ENCODE data around the gene ANKRD30B.
"Not testable (repeated sequence)": the region's sequence is repeated elsewhere in the genome, so short reads cannot be mapped to it uniquely, and the experiment has no call there.

Gene ANKRD30B

GRCh38 chr18:14851533-14851932 lies 103.6 kb downstream of the ANKRD30B start:
- not testable (repeated sequence) for DNase-seq (ENCODE audit: low read depth in 2 of 2)

- DNase-seq (ENCODE audit: low read depth in 2 of 2), result not testable (repeated sequence)
These were observed 107.7 kb downstream of the ANKRD30B start for GRCh38 chr18:14855634-14856033.

- not testable (repeated sequence) for DNase-seq (ENCODE audit: low read depth in 2 of 2)
These were observed 108.3 kb downstream of the ANKRD30B start for GRCh38 chr18:14856256-14856655.

GRCh38 chr18:14858514-14858913 lies 110.5 kb downstream of the ANKRD30B start:
- DNase-seq (ENCODE audit: low read depth in 2 of 2), result not testable (repeated sequence)

- not testable (repeated sequence) for DNase-seq (ENCODE audit: low read depth in 2 of 2)
These were observed 112.0 kb downstream of the ANKRD30B start for GRCh38 chr18:14859995-14860394.

- DNase-seq (ENCODE audit: low read depth in 2 of 2), result not testable (repeated sequence)
These were observed 118.5 kb downstream of the ANKRD30B start for GRCh38 chr18:14866426-14866825.

GRCh38 chr18:14867988-14868387 lies 120.0 kb downstream of the ANKRD30B start:
- DNase-seq (ENCODE audit: low read depth in 2 of 2), result not testable (repeated sequence)

GRCh38 chr18:14868825-14869224 lies 120.9 kb downstream of the ANKRD30B start:
- DNase-seq (ENCODE audit: low read depth in 2 of 2), result not testable (repeated sequence)

- DNase-seq (ENCODE audit: low read depth in 2 of 2), result not testable (repeated sequence)
These were observed 130.9 kb downstream of the ANKRD30B start for GRCh38 chr18:14878826-14879225.

GRCh38 chr18:14900435-14900834 lies 152.5 kb downstream of the ANKRD30B start:
- no peak for DNase-seq (ENCODE audit: low read depth in 2 of 2)

Measured in activated CD8-positive, alpha-beta memory T cell treated with anti-CD3 and anti-CD28 coated beads for 4 hours (primary cell).